ENCODE measurements around the gene LMNTD2. TPM values are rescaled to one million over a fixed set of nuclear protein-coding genes. Genes with fewer than 3 reads are reported as not detected.

The LMNTD2 gene
- polyA plus RNA-seq, 2 of the 4 experiments (the other 2 are of a cell fraction), result 2.2 to 3.5 TPM

- ATAC-seq (no peak), FAIRE-seq (no peak), DNase-seq (ENCODE audit: low read depth in 1 of 2, low spot score in 1 of 2) (no peak)
- POLR2A ChIA-PET, result no interaction called here
- H3K27ac ChIP-seq, result no peak overlapping the region
- peaks cover 11% of the 10 kb centered on the region for H3K4me1 ChIP-seq
- no peak overlapping the region for H3K4me3 ChIP-seq
- H3K4me2 ChIP-seq, result no peak overlapping the region
- TF ChIP-seq POLR2AphosphoS2 (conservative IDR thresholded peaks at IDR 0.05; ENCODE audit: low read length) (no peak), BCL3 (IDR thresholded peaks at IDR 0.05) (no peak), ZFP36 (IDR thresholded peaks at IDR 0.05; ENCODE audit: borderline replicate concordance, partially characterized antibody) (no peak), TFCP2L1 (CRISPR knock-in tag; IDR thresholded peaks at IDR 0.05) (no peak), HOXB5 (CRISPR knock-in tag; IDR thresholded peaks at IDR 0.05) (no peak), JUNB (IDR thresholded peaks at IDR 0.05) (no peak), CBX2 (IDR thresholded peaks at IDR 0.05; ENCODE audit: borderline replicate concordance, low read depth) (no peak), HES2 (IDR thresholded peaks at IDR 0.05) (no peak), FOSL2 (IDR thresholded peaks at IDR 0.05) (no peak), FOSL2 (CRISPR knock-in tag; IDR thresholded peaks at IDR 0.05) (no peak), USF2 (IDR thresholded peaks at IDR 0.05) (no peak), ZSCAN20 (CRISPR knock-in tag; IDR thresholded peaks at IDR 0.05) (no peak)
- H3K9me3 ChIP-seq, result no peaks in the 10 kb centered on the region
- WGBS (ENCODE audit: missing lambda C conversion rate), result 88% methylated on average over 23 of the region's 28 CpGs
- CTCF ChIA-PET, result interaction anchor here (3.2 to 5.8 kb wide), 2 partner anchors 10 to 13 kb away, joined by 13 to 40 read pairs; no protein-coding TSS in a partner anchor
These were observed 29.3 kb downstream of the LMNTD2 start for GRCh38 chr11:530960-531831.

- ChIA-PET CTCF (interaction anchor here (1.2 kb wide), 1 partner anchor 11 kb away, joined by 5 read pairs; no protein-coding TSS in a partner anchor), POLR2A (no interaction called here)
- H3K4me3 ChIP-seq, result no peak overlapping the region
These were observed 30.7 kb downstream of the LMNTD2 start for GRCh38 chr11:529728-530411.

GRCh38 chr11:528815-529727, 31.5 kb downstream of the LMNTD2 start:
- Histone ChIP-seq H3K4me3 (no peak overlapping the region), H3K27ac (no peak overlapping the region), H3K9me3 (no peaks in the 10 kb centered on the region), H3K4me1 (peaks cover 4% of the 10 kb centered on the region), H3K4me2 (no peak overlapping the region)
- DNase-seq (ENCODE audit: low read depth in 1 of 2, low spot score in 1 of 2) (no peak), ATAC-seq (peak in 1 of 2 experiments; percentile 7; a peak in 2 of 6 replicates), FAIRE-seq (no peak)
- TF ChIP-seq FOSL2 (IDR thresholded peaks at IDR 0.05) (no peak), FOSL2 (CRISPR knock-in tag; IDR thresholded peaks at IDR 0.05) (no peak), ZFP36 (IDR thresholded peaks at IDR 0.05; ENCODE audit: borderline replicate concordance, partially characterized antibody) (no peak), CEBPB (IDR thresholded peaks at IDR 0.05) (no peak), RFX5 (IDR thresholded peaks at IDR 0.05) (no peak), CTCF (IDR thresholded peaks at IDR 0.05) (no peak), MYC (IDR thresholded peaks at IDR 0.05; ENCODE audit: borderline replicate concordance, low read length) (no peak), SMC3 (IDR thresholded peaks at IDR 0.05) (no peak), RCOR1 (IDR thresholded peaks at IDR 0.05; ENCODE audit: low read depth, low read length) (no peak), POLR2A (IDR thresholded peaks at IDR 0.05; ENCODE audit: low read length) (no peak), TFCP2L1 (CRISPR knock-in tag; IDR thresholded peaks at IDR 0.05) (no peak), HOXB13 (CRISPR knock-in tag; IDR thresholded peaks at IDR 0.05; ENCODE audit: low read depth) (no peak), ESRRA (IDR thresholded peaks at IDR 0.05; ENCODE audit: borderline replicate concordance, low read length) (no peak), MAZ (IDR thresholded peaks at IDR 0.05; ENCODE audit: borderline replicate concordance, low read depth, low read length) (no peak), CBX8 (IDR thresholded peaks at IDR 0.05) (no peak), KDM1A (IDR thresholded peaks at IDR 0.05; ENCODE audit: low read depth) (no peak), EHMT2 (IDR thresholded peaks at IDR 0.05; ENCODE audit: low read depth) (no peak)
- 81% methylated on average over 23 of the region's 29 CpGs for WGBS (ENCODE audit: missing lambda C conversion rate)
- CTCF ChIA-PET, result interaction anchor here (1.2 to 2.5 kb wide), 2 partner anchors 10 kb away, joined by 5 to 6 read pairs; no protein-coding TSS in a partner anchor
- POLR2A ChIA-PET, result no interaction called here

More at GRCh38 chr11:529728-530411, 30.7 kb downstream of the LMNTD2 start:
- ATAC-seq (no peak), DNase-seq (ENCODE audit: low read depth in 1 of 2, low spot score in 1 of 2) (no peak), FAIRE-seq (no peak)
- Histone ChIP-seq H3K4me2 (no peak overlapping the region), H3K9me3 (no peaks in the 10 kb centered on the region), H3K4me1 (peaks cover 9% of the 10 kb centered on the region), H3K27ac (no peak overlapping the region)
- 86% methylated on average over 11 of the region's 18 CpGs for WGBS (ENCODE audit: missing lambda C conversion rate)
- no peak for TF ChIP-seq JUN (IDR thresholded peaks at IDR 0.05)
- no peak for TF ChIP-seq BHLHE40 (IDR thresholded peaks at IDR 0.05; ENCODE audit: low read depth, low read length)
- no peak for TF ChIP-seq ZFP36 (IDR thresholded peaks at IDR 0.05; ENCODE audit: borderline replicate concordance, partially characterized antibody)
- TF ChIP-seq FOSB (CRISPR knock-in tag; IDR thresholded peaks at IDR 0.05), result no peak
- no peak for TF ChIP-seq CBX2 (IDR thresholded peaks at IDR 0.05; ENCODE audit: borderline replicate concordance, low read depth)
- no peak for TF ChIP-seq CEBPB (IDR thresholded peaks at IDR 0.05)
- TF ChIP-seq POLR2A (IDR thresholded peaks at IDR 0.05; ENCODE audit: low read length), result no peak
- no peak for TF ChIP-seq CHD2 (IDR thresholded peaks at IDR 0.05; ENCODE audit: low read length, partially characterized antibody)
